ENCODE measurements around the gene NPFF. TPM values are rescaled to one million over a fixed set of nuclear protein-coding genes. Genes with fewer than 3 reads are reported as not detected.

NPFF gene
- total and polyA plus RNA-seq, 2 donors (not counting 1 experiment from before 2014, with no cell fraction given): not detected

DNA sequence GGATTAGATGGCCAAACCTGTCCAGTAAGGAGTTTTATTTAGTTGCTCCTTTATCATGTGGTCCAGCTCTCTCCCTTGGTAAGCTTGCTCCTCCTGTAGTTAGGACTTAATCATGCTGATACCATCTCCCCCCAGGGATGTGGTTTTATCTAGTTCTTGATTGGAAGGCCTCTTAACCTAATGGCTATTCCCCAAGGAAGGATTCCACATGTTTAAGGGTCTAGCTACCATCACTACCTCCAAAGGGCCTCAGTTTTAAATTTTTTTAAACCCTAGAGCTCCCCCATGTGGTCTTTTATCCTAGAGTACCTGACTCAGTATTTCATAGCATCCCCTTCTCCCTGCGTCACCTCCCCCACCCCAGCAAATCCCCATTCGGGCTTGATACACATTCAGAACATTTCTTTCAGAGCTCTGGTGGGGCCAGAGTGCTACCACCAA, 30.5 kb downstream of the NPFF start:
- DNase-seq (ENCODE audit: low read depth in 2 of 2): no peak
- Histone ChIP-seq H3K4me1 (ENCODE audit: control insufficient read depth, extremely low read depth, insufficient read depth, low read length) (peaks cover 22% of the 10 kb centered on the region), H2AFZ (ENCODE audit: low read length) (no peak overlapping the region), H3K36me3 (ENCODE audit: control insufficient read depth, insufficient read depth, low read length) (peaks cover 17% of the 10 kb centered on the region), H3K9ac (ENCODE audit: insufficient read depth, low read length) (no peak overlapping the region), H3K27ac (ENCODE audit: insufficient read depth, low read length) (no peak overlapping the region), H3K79me2 (ENCODE audit: control insufficient read depth, insufficient read depth, low read length) (peaks cover 50% of the 10 kb centered on the region), H4K20me1 (ENCODE audit: control insufficient read depth, extremely low read depth, insufficient read depth, low read length) (peaks cover 1% of the 10 kb centered on the region), H3K4me2 (ENCODE audit: extremely low read depth, insufficient read depth, low read length) (no peak overlapping the region), H3K27me3 (ENCODE audit: control insufficient read depth, insufficient read depth, low read length) (no peaks in the 10 kb centered on the region), H3K9me3 (ENCODE audit: control insufficient read depth, insufficient read depth, low read depth, low read length) (no peaks in the 10 kb centered on the region), H3K4me3 (replicated peaks in 1 of 4; ENCODE audit: control extremely low read depth in 1 of 4, insufficient read depth in 1 of 4, low read depth in 3 of 4, low read length in 4 of 4) (no peak overlapping the region)
- no peak for TF ChIP-seq EZH2 (IDR thresholded peaks at IDR 0.05; ENCODE audit: low read length, missing control alignments)
- TF ChIP-seq, protein P1, sequence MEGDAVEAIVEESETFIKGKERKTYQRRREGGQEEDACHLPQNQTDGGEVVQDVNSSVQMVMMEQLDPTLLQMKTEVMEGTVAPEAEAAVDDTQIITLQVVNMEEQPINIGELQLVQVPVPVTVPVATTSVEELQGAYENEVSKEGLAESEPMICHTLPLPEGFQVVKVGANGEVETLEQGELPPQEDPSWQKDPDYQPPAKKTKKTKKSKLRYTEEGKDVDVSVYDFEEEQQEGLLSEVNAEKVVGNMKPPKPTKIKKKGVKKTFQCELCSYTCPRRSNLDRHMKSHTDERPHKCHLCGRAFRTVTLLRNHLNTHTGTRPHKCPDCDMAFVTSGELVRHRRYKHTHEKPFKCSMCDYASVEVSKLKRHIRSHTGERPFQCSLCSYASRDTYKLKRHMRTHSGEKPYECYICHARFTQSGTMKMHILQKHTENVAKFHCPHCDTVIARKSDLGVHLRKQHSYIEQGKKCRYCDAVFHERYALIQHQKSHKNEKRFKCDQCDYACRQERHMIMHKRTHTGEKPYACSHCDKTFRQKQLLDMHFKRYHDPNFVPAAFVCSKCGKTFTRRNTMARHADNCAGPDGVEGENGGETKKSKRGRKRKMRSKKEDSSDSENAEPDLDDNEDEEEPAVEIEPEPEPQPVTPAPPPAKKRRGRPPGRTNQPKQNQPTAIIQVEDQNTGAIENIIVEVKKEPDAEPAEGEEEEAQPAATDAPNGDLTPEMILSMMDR (conservative IDR thresholded peaks at IDR 0.05 in 1 of 2, IDR thresholded peaks at IDR 0.05 in 1 of 2; ENCODE audit: low read depth in 1 of 2, low read length in 2 of 2): peak; percentile 22 to 45

DNA sequence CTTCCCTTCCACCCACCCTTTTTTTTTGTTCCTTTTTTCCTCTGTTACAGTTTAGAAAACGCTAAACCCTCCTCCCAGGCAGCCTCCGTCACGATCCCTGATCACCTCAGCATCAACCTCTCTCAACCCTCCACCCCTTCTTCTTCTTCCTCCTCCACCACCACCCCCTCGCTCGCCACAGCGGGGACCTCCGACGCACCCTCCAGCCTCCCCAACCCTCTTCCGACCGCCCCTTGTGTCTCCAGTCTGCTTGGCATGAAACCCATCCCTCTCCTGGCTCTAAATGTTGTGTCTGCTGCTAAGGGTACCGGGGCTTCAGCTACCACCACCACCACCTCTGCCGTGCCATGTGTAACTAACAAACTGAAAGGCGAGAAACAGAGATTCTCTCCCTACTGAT, 32.5 kb downstream of the NPFF start:
- H3K4me3 ChIP-seq (replicated peaks in 1 of 4; ENCODE audit: control extremely low read depth in 1 of 4, insufficient read depth in 1 of 4, low read depth in 3 of 4, low read length in 4 of 4): no peak overlapping the region
- no peak overlapping the region for H2AFZ ChIP-seq (ENCODE audit: low read length)
- no peaks in the 10 kb centered on the region for H3K9me3 ChIP-seq (ENCODE audit: control insufficient read depth, insufficient read depth, low read depth, low read length)
- no peak overlapping the region for H3K4me2 ChIP-seq (ENCODE audit: extremely low read depth, insufficient read depth, low read length)
- H4K20me1 ChIP-seq (ENCODE audit: control insufficient read depth, extremely low read depth, insufficient read depth, low read length): peaks cover 1% of the 10 kb centered on the region
- TF ChIP-seq, protein P1 (conservative IDR thresholded peaks at IDR 0.05 in 1 of 2, IDR thresholded peaks at IDR 0.05 in 1 of 2; ENCODE audit: low read depth in 1 of 2, low read length in 2 of 2): no peak
- no peak for TF ChIP-seq EZH2 (IDR thresholded peaks at IDR 0.05; ENCODE audit: low read length, missing control alignments)
- H3K9ac ChIP-seq (ENCODE audit: insufficient read depth, low read length): no peak overlapping the region
- peaks cover 61% of the 10 kb centered on the region for H3K79me2 ChIP-seq (ENCODE audit: control insufficient read depth, insufficient read depth, low read length)
- no peak for DNase-seq (ENCODE audit: low read depth in 2 of 2)
- peaks cover 9% of the 10 kb centered on the region for H3K4me1 ChIP-seq (ENCODE audit: control insufficient read depth, extremely low read depth, insufficient read depth, low read length)
- H3K27me3 ChIP-seq (ENCODE audit: control insufficient read depth, insufficient read depth, low read length): no peaks in the 10 kb centered on the region
- no peak overlapping the region for H3K27ac ChIP-seq (ENCODE audit: insufficient read depth, low read length)
- H3K36me3 ChIP-seq (ENCODE audit: control insufficient read depth, insufficient read depth, low read length): peaks cover 13% of the 10 kb centered on the region

DNA sequence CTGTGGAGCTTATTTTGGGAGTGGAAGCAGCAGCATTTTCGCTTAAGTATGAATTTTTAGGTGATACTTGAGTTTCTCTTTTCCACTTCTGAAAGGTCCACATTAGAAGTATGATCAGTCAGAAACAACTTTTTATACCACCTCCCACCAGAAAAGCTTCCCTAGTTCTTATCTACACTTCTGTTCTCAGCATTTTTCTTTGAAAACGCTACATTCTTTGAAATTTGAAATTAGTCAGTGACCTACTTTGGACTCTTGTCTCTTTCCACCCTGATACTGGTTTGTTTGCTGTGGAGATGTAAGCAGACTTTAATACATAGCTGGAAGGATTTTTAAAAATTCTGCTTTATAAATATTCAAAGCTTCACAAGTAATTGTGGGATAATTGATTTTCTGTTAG, 33.2 kb downstream of the NPFF start:
- no peak overlapping the region for H3K4me2 ChIP-seq (ENCODE audit: extremely low read depth, insufficient read depth, low read length)
- H3K4me1 ChIP-seq (ENCODE audit: control insufficient read depth, extremely low read depth, insufficient read depth, low read length): peaks cover 6% of the 10 kb centered on the region
- H3K27ac ChIP-seq (ENCODE audit: insufficient read depth, low read length): no peak overlapping the region
- H3K36me3 ChIP-seq (ENCODE audit: control insufficient read depth, insufficient read depth, low read length): peaks cover 12% of the 10 kb centered on the region
- H3K9ac ChIP-seq (ENCODE audit: insufficient read depth, low read length): no peak overlapping the region
- TF ChIP-seq EZH2 (IDR thresholded peaks at IDR 0.05; ENCODE audit: low read length, missing control alignments): no peak
- TF ChIP-seq, protein P1 (conservative IDR thresholded peaks at IDR 0.05 in 1 of 2, IDR thresholded peaks at IDR 0.05 in 1 of 2; ENCODE audit: low read depth in 1 of 2, low read length in 2 of 2): no peak
- H3K79me2 ChIP-seq (ENCODE audit: control insufficient read depth, insufficient read depth, low read length): peaks cover 62% of the 10 kb centered on the region
- H2AFZ ChIP-seq (ENCODE audit: low read length): no peak overlapping the region
- no peak for DNase-seq (ENCODE audit: low read depth in 2 of 2)
- H3K27me3 ChIP-seq (ENCODE audit: control insufficient read depth, insufficient read depth, low read length): no peaks in the 10 kb centered on the region
- H3K9me3 ChIP-seq (ENCODE audit: control insufficient read depth, insufficient read depth, low read depth, low read length): no peaks in the 10 kb centered on the region
- H3K4me3 ChIP-seq (replicated peaks in 1 of 4; ENCODE audit: control extremely low read depth in 1 of 4, insufficient read depth in 1 of 4, low read depth in 3 of 4, low read length in 4 of 4): no peak overlapping the region
- H4K20me1 ChIP-seq (ENCODE audit: control insufficient read depth, extremely low read depth, insufficient read depth, low read length): peaks cover 1% of the 10 kb centered on the region

All from fibroblast of lung (primary cell).